K562 (cell line): Measurements from ENCODE around the gene GMPR. TPM values are rescaled to one million over a fixed set of nuclear protein-coding genes. Genes with fewer than 3 reads are reported as not detected.
A peak's percentile ranks its signal among the peaks of the same experiment; 100 is the strongest.

Experiments
- AFF1 ChIP-seq, 2 experiments: fragments of 450-650 bp; IDR thresholded peaks; 2 replicates each; pipeline ENCODE4 v1.6.1; 2018; ENCODE audit warnings: mild to moderate bottlenecking in 2 of 2, low read depth in 1 of 2; ENCODE audit not compliant: partially characterized antibody in 2 of 2
- CREM ChIP-seq: IDR thresholded peaks from 2 replicates; pipeline ENCODE4 v1.6.1; 2014; ENCODE audit warnings: antibody characterized with exemption, low read depth
- EZH2 ChIP-seq: IDR thresholded peaks from 2 replicates; pipeline ENCODE4 v1.6.1; 2012; ENCODE audit warnings: low read depth, mild to moderate bottlenecking, inconsistent platforms, low read length, borderline replicate concordance
- LARP7 ChIP-seq: fragments of 450-650 bp; IDR thresholded peaks from 2 replicates; pipeline ENCODE4 v1.6.1; 2016
- MAX ChIP-seq: sonication (generic); formaldehyde crosslinking; IDR thresholded peaks from 2 replicates; pipeline ENCODE4 v1.9.0; 2022; ENCODE audit warnings: mild to moderate bottlenecking, missing genetic modification reagents
- NR3C1 ChIP-seq: sonication (generic); formaldehyde crosslinking; IDR thresholded peaks from 2 replicates; pipeline ENCODE4 v1.8.1; 2022; ENCODE audit warnings: missing genetic modification reagents
- PHB2 ChIP-seq: fragments of 450-650 bp; IDR thresholded peaks from 2 replicates; pipeline ENCODE4 v1.6.1; 2017; ENCODE audit warnings: low read depth
- POLR2G ChIP-seq: fragments of 200-400 bp; formaldehyde crosslinking; IDR thresholded peaks from 2 replicates; pipeline ENCODE4 v1.6.1; 2017; ENCODE audit warnings: low read depth, mild to moderate bottlenecking, antibody characterized with exemption, low read length, moderate library complexity
- PTTG1 ChIP-seq: fragments of 450-650 bp; IDR thresholded peaks from 2 replicates; pipeline ENCODE4 v1.6.1; 2016; ENCODE audit warnings: low read depth, mild to moderate bottlenecking, missing genetic modification characterization, missing compliant biosample characterization
- STAT6 ChIP-seq: sonication (generic); formaldehyde crosslinking; IDR thresholded peaks from 2 replicates; pipeline ENCODE4 v1.8.1; 2023; ENCODE audit warnings: mild to moderate bottlenecking, missing genetic modification reagents
- UBTF ChIP-seq, 2 experiments: IDR thresholded peaks; 2 replicates each; pipeline ENCODE4 v1.6.1; 2012; ENCODE audit warnings: improper control_type of control experiment in 2 of 2, low read depth in 2 of 2, low read length in 2 of 2, borderline replicate concordance in 1 of 2
- ZNF217 ChIP-seq: sonication (generic); formaldehyde crosslinking; IDR thresholded peaks from 2 replicates; pipeline ENCODE4 v1.8.0; 2022; ENCODE audit warnings: mild to moderate bottlenecking, missing genetic modification reagents
- ZNF232 ChIP-seq: sonication (generic); formaldehyde crosslinking; IDR thresholded peaks from 2 replicates; pipeline ENCODE4 v1.8.0; 2022; ENCODE audit warnings: mild to moderate bottlenecking, missing genetic modification reagents
- ZNF280A ChIP-seq: fragments of 450-650 bp; IDR thresholded peaks from 2 replicates; pipeline ENCODE4 v1.6.1; 2018; ENCODE audit warnings: mild to moderate bottlenecking, low read depth; ENCODE audit not compliant: partially characterized antibody
- ZNF766 ChIP-seq: fragments of 200-800 bp; sonication (Bioruptor generic); conservative IDR thresholded peaks from 2 replicates; pipeline ENCODE4 v1.6.1; 2016; ENCODE audit warnings: missing genetic modification characterization, missing compliant biosample characterization
- polyA plus RNA-seq, 8 experiments: library from polyadenylated mRNA; depleted of rRNA in 4 of 8; stranded (reverse) in 5 of 8; unstranded in 3 of 8; fragments of >200 nt; fragmentation: Nextera tagmentation in 2 of 8; fragmentation: Illumina TruSeq in 1 of 8; extraction: Ambion mirVana in 2 of 8; extraction: Trizol in 1 of 8; gene quantifications; 2 replicates each; pipeline versions ENCODE4 v1.2.1 to v1.2.3, GENCODE V29; 2011 to 2014; ENCODE audit warnings: inconsistent platforms in 1 of 8, missing spikeins in 1 of 8
- total RNA-seq, 7 experiments: library from RNA; depleted of rRNA in 6 of 7; stranded (reverse); fragments of >200 nt in 6 of 7; fragmentation: Illumina TruSeq in 2 of 7; extraction: Trizol in 2 of 7; gene quantifications; 2 replicates each; pipeline versions ENCODE4 v1.2.1 to v1.2.3, GENCODE V29; 2011 to 2021; ENCODE audit warnings: low replicate concordance in 1 of 7

GMPR gene
- total and polyA plus RNA-seq, 9 of the 15 experiments (the other 6 are each of a cell fraction or from before 2014, with no cell fraction given) = 34.6 to 83.7 (median 49.8) TPM

GRCh38 chr6:16238963-16239797 lies 793 bp downstream of the GMPR start (continued):
- TF ChIP-seq AFF1 (IDR thresholded peaks at IDR 0.05; ENCODE audit: low read depth in 1 of 2, partially characterized antibody in 2 of 2) (peak; percentile 19 to 55), ZNF232 (no peak), PHB2 (0 out of 2 replicates have a peak, but pooled peaks have one; percentile 13), ZNF280A (no peak), ZNF766 (CRISPR knock-in tag) (0 out of 2 replicates have a peak, but pooled peaks have one; percentile 13), EZH2 (no peak), CREM (no peak), POLR2G (peak; percentile 61), PTTG1 (no peak), UBTF (IDR thresholded peaks at IDR 0.05; ENCODE audit: borderline replicate concordance in 1 of 2, low read depth in 2 of 2, low read length in 2 of 2) (peak; percentile 33 to 41; a peak in 1 of 4 replicates), MAX (CRISPR knock-in tag) (peak; percentile 37; the same call in 1 of the 2 replicates), LARP7 (no peak), STAT6 (CRISPR knock-in tag) (no peak), NR3C1 (no peak), ZNF217 (CRISPR knock-in tag) (no peak)
